HepG2 (cell line): ENCODE results near the gene LTBR. TPM values are rescaled to one million over a fixed set of nuclear protein-coding genes. Genes with fewer than 3 reads are reported as not detected.

Source experiments
- CBFB ChIP-seq: sonication (generic); formaldehyde crosslinking; IDR thresholded peaks from 2 replicates; pipeline ENCODE4 v1.4.0; 2020; ENCODE audit warnings: missing genetic modification reagents
- ELF3 ChIP-seq: IDR thresholded peaks from 2 replicates; pipeline ENCODE4 v1.6.1; 2016; ENCODE audit warnings: missing genetic modification reagents, missing compliant biosample characterization
- HNRNPUL1 ChIP-seq: fragments of 200-400 bp; formaldehyde crosslinking; IDR thresholded peaks from 2 replicates; pipeline ENCODE4 v1.6.1; 2017; ENCODE audit warnings: low read depth, mild to moderate bottlenecking, low read length, moderate library complexity
- JUND ChIP-seq: sonication (generic); formaldehyde crosslinking; IDR thresholded peaks from 2 replicates; pipeline ENCODE4 v1.8.0; 2022; ENCODE audit warnings: mild to moderate bottlenecking, missing genetic modification reagents
- MAFF ChIP-seq: IDR thresholded peaks from 2 replicates; pipeline ENCODE4 v1.6.1; 2011; ENCODE audit warnings: low read depth, low read length, improper control_type of control experiment
- MED1 ChIP-seq: sonication (generic); formaldehyde crosslinking; IDR thresholded peaks from 2 replicates; pipeline ENCODE4 v1.4.0; 2020; ENCODE audit warnings: missing genetic modification reagents
- MED8 ChIP-seq: sonication (generic); formaldehyde crosslinking; IDR thresholded peaks from 2 replicates; pipeline ENCODE4 v1.8.1; 2023; ENCODE audit warnings: mild to moderate bottlenecking, missing genetic modification reagents; ENCODE audit not compliant: insufficient replicate concordance
- NRL ChIP-seq: sonication (generic); formaldehyde crosslinking; IDR thresholded peaks from 2 replicates; pipeline ENCODE4 v1.5.0; 2020; ENCODE audit warnings: missing genetic modification reagents, mild to moderate bottlenecking, moderate library complexity, borderline replicate concordance
- SOX6 ChIP-seq, 2 experiments: fragments of 450-650 bp in 1 of 2; sonication (generic) in 1 of 2; formaldehyde crosslinking in 1 of 2; IDR thresholded peaks; 2 replicates each; pipeline versions ENCODE4 v1.4.0 to v1.6.1; 2017 to 2020; ENCODE audit warnings: antibody characterized with exemption in 1 of 2, mild to moderate bottlenecking in 1 of 2, missing genetic modification reagents in 1 of 2
- SP4 ChIP-seq: sonication (generic); formaldehyde crosslinking; IDR thresholded peaks from 2 replicates; pipeline ENCODE4 v1.8.1; 2023; ENCODE audit warnings: mild to moderate bottlenecking, missing genetic modification reagents
- TARDBP ChIP-seq: sonication (generic); formaldehyde crosslinking; IDR thresholded peaks from 2 replicates; pipeline ENCODE4 v1.8.0; 2022; ENCODE audit warnings: mild to moderate bottlenecking, missing genetic modification reagents
- TOPORS ChIP-seq: sonication (generic); formaldehyde crosslinking; IDR thresholded peaks from 2 replicates; pipeline ENCODE4 v1.8.0; 2023; ENCODE audit warnings: mild to moderate bottlenecking, missing genetic modification reagents
- YEATS4 ChIP-seq: sonication (generic); formaldehyde crosslinking; IDR thresholded peaks from 2 replicates; pipeline ENCODE4 v1.4.0; 2020; ENCODE audit warnings: missing genetic modification reagents, borderline replicate concordance
- YY1 ChIP-seq: IDR thresholded peaks from 2 replicates; pipeline ENCODE4 v1.6.1; 2011; ENCODE audit warnings: low read length, low read depth, moderate library complexity, mild to moderate bottlenecking; ENCODE audit not compliant: insufficient read depth, insufficient replicate concordance
- ZBTB38 ChIP-seq: sonication (generic); formaldehyde crosslinking; IDR thresholded peaks from 2 replicates; pipeline ENCODE4 v1.5.1; 2020; ENCODE audit warnings: mild to moderate bottlenecking, missing genetic modification reagents
- ZNF10 ChIP-seq: sonication (generic); formaldehyde crosslinking; IDR thresholded peaks from 2 replicates; pipeline ENCODE4 v1.4.0; 2020; ENCODE audit warnings: mild to moderate bottlenecking, low read depth, missing genetic modification reagents, borderline replicate concordance
- ZNF383 ChIP-seq: sonication (generic); formaldehyde crosslinking; IDR thresholded peaks from 2 replicates; pipeline ENCODE4 v1.4.0; 2020; ENCODE audit warnings: missing genetic modification reagents, mild to moderate bottlenecking, borderline replicate concordance
- ZNF576 ChIP-seq: sonication (generic); formaldehyde crosslinking; IDR thresholded peaks from 2 replicates; pipeline ENCODE4 v1.4.0; 2020; ENCODE audit warnings: mild to moderate bottlenecking, missing genetic modification reagents
- ZNF629 ChIP-seq: sonication (generic); formaldehyde crosslinking; conservative IDR thresholded peaks from 2 replicates; pipeline ENCODE4 v1.5.0; 2020; ENCODE audit warnings: missing genetic modification reagents
- ZNF678 ChIP-seq: sonication (generic); formaldehyde crosslinking; IDR thresholded peaks from 2 replicates; pipeline ENCODE4 v1.4.0; 2020; ENCODE audit warnings: mild to moderate bottlenecking, missing genetic modification reagents
- ZNF768 ChIP-seq: sonication (generic); formaldehyde crosslinking; IDR thresholded peaks from 2 replicates; pipeline ENCODE4 v1.4.0; 2020; ENCODE audit warnings: missing genetic modification reagents
- polyA plus RNA-seq, 8 experiments: library from polyadenylated mRNA; depleted of rRNA in 3 of 8; stranded (reverse) in 7 of 8; unstranded in 1 of 8; fragments of >200 nt; fragmentation: Illumina TruSeq in 4 of 8; extraction: Trizol in 4 of 8; gene quantifications; 2 replicates each; pipeline versions ENCODE4 v1.2.1 to v1.2.3, GENCODE V29; 2011 to 2016; ENCODE audit warnings: low read depth in 4 of 8, missing spikeins in 1 of 8, mixed read lengths in 1 of 8; ENCODE audit not compliant: insufficient read depth in 1 of 8
- total RNA-seq, 5 experiments: library from RNA; depleted of rRNA; stranded (reverse); fragments of >200 nt; fragmentation: Illumina TruSeq; extraction: Trizol; gene quantifications; 2 replicates each; pipeline ENCODE4 v1.2.3, GENCODE V29; 2016; ENCODE audit warnings: low read depth in 1 of 5
- TF ChIP-seq, protein P1 (sequence below): sonication (generic); formaldehyde crosslinking; IDR thresholded peaks from one replicate; pipeline ENCODE4 v1.5.1; 2020; ENCODE audit warnings: mild to moderate bottlenecking, missing genetic modification reagents; ENCODE audit errors: not compliant biosample characterization

The LTBR gene
- total and polyA plus RNA-seq, 2 of the 13 experiments (the other 11 are each of a cell fraction or from before 2014, with no cell fraction given) = 31.4 to 34.8 TPM

GRCh38 chr12:6363330-6364043 is 20.5 kb upstream of the LTBR start (continued):
- TF ChIP-seq, protein P1, sequence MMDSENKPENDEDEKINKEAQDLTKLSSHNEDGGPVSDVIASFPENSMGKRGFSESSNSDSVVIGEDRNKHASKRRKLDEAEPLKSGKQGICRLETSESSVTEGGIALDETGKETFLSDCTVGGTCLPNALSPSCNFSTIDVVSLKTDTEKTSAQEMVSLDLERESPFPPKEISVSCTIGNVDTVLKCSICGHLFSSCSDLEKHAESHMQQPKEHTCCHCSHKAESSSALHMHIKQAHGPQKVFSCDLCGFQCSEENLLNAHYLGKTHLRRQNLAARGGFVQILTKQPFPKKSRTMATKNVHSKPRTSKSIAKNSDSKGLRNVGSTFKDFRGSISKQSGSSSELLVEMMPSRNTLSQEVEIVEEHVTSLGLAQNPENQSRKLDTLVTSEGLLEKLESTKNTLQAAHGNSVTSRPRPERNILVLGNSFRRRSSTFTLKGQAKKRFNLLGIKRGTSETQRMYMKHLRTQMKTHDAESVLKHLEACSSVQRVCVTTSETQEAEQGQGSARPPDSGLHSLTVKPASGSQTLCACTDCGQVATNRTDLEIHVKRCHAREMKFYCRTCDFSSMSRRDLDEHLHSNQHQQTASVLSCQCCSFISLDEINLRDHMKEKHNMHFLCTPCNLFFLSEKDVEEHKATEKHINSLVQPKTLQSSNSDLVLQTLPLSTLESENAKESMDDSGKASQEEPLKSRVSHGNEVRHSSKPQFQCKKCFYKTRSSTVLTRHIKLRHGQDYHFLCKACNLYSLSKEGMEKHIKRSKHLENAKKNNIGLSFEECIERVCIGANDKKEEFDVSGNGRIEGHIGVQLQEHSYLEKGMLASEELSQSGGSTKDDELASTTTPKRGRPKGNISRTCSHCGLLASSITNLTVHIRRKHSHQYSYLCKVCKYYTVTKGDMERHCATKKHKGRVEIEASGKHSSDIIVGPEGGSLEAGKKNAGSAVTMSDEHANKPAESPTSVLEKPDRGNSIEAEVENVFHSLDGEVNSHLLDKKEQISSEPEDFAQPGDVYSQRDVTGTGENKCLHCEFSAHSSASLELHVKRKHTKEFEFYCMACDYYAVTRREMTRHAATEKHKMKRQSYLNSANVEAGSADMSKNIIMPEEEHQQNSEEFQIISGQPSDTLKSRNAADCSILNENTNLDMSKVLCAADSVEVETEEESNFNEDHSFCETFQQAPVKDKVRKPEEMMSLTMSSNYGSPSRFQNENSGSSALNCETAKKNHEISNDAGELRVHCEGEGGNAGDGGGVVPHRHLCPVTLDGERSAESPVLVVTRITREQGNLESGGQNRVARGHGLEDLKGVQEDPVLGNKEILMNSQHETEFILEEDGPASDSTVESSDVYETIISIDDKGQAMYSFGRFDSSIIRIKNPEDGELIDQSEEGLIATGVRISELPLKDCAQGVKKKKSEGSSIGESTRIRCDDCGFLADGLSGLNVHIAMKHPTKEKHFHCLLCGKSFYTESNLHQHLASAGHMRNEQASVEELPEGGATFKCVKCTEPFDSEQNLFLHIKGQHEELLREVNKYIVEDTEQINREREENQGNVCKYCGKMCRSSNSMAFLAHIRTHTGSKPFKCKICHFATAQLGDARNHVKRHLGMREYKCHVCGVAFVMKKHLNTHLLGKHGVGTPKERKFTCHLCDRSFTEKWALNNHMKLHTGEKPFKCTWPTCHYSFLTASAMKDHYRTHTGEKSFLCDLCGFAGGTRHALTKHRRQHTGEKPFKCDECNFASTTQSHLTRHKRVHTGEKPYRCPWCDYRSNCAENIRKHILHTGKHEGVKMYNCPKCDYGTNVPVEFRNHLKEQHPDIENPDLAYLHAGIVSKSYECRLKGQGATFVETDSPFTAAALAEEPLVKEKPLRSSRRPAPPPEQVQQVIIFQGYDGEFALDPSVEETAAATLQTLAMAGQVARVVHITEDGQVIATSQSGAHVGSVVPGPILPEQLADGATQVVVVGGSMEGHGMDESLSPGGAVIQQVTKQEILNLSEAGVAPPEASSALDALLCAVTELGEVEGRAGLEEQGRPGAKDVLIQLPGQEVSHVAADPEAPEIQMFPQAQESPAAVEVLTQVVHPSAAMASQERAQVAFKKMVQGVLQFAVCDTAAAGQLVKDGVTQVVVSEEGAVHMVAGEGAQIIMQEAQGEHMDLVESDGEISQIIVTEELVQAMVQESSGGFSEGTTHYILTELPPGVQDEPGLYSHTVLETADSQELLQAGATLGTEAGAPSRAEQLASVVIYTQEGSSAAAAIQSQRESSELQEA = peak; percentile 66
- TF ChIP-seq ZNF576 (CRISPR knock-in tag) = 0 out of 2 replicates have a peak, but pooled peaks have one; percentile 18
- no peak for TF ChIP-seq SOX6 (IDR thresholded peaks at IDR 0.05)
- peak; percentile 79 for TF ChIP-seq SOX6 (CRISPR knock-in tag; IDR thresholded peaks at IDR 0.05)
- 0 out of 2 replicates have a peak, but pooled peaks have one; percentile 39 for TF ChIP-seq ZNF678
- TF ChIP-seq CBFB (CRISPR knock-in tag) = peak; percentile 46; the same call in 1 of the 2 replicates
- TF ChIP-seq MED1 (CRISPR knock-in tag) = peak; percentile 87
- TF ChIP-seq JUND = no peak
- peak; percentile 61 for TF ChIP-seq MED8 (CRISPR knock-in tag)
- peak; percentile 64; the same call in 1 of the 2 replicates for TF ChIP-seq NRL (CRISPR knock-in tag)
- TF ChIP-seq HNRNPUL1 = no peak
- no peak for TF ChIP-seq MAFF
- peak; percentile 17 for TF ChIP-seq YY1
- peak; percentile 74; the same call in 1 of the 2 replicates for TF ChIP-seq ZBTB38 (CRISPR knock-in tag)
- peak; percentile 49 for TF ChIP-seq SP4 (CRISPR knock-in tag)
- no peak for TF ChIP-seq TOPORS (CRISPR knock-in tag)
- TF ChIP-seq TARDBP (CRISPR knock-in tag) = no peak
- peak; percentile 90; the same call in 1 of the 2 replicates for TF ChIP-seq ELF3 (CRISPR knock-in tag)
- peak; percentile 51; the same call in 1 of the 2 replicates for TF ChIP-seq ZNF383
- TF ChIP-seq YEATS4 = peak; percentile 84
- no peak for TF ChIP-seq ZNF10 (CRISPR knock-in tag)
- peak; percentile 19; the same call in 1 of the 2 replicates for TF ChIP-seq ZNF629 (CRISPR knock-in tag)
- TF ChIP-seq ZNF768 (CRISPR knock-in tag) = peak; percentile 65
